OCI-LY1 (cell line): ENCODE data around the gene KNSTRN.

Source experiments
- EZH2 ChIP-seq: fragments of 200-600 bp; sonication (generic), shearing (Covaris generic); IDR thresholded peaks from 2 replicates; pipeline ENCODE4 v1.8.0; 2017; ENCODE audit warnings: borderline replicate concordance, mixed run types, mild to moderate bottlenecking, antibody characterized with exemption, low read length, moderate library complexity, mixed read lengths
- TF ChIP-seq, protein P1 (sequence below): fragments of 200-600 bp; sonication (generic), shearing (Covaris generic); IDR thresholded peaks from 2 replicates; pipeline ENCODE4 v1.5.1; 2017; ENCODE audit warnings: mild to moderate bottlenecking, antibody characterized with exemption, low read length, moderate library complexity, mixed read lengths

GRCh38 chr15:40337597-40337996 lies 44.9 kb upstream of the KNSTRN start:
- TF ChIP-seq, protein P1, sequence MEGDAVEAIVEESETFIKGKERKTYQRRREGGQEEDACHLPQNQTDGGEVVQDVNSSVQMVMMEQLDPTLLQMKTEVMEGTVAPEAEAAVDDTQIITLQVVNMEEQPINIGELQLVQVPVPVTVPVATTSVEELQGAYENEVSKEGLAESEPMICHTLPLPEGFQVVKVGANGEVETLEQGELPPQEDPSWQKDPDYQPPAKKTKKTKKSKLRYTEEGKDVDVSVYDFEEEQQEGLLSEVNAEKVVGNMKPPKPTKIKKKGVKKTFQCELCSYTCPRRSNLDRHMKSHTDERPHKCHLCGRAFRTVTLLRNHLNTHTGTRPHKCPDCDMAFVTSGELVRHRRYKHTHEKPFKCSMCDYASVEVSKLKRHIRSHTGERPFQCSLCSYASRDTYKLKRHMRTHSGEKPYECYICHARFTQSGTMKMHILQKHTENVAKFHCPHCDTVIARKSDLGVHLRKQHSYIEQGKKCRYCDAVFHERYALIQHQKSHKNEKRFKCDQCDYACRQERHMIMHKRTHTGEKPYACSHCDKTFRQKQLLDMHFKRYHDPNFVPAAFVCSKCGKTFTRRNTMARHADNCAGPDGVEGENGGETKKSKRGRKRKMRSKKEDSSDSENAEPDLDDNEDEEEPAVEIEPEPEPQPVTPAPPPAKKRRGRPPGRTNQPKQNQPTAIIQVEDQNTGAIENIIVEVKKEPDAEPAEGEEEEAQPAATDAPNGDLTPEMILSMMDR, result no peak
- TF ChIP-seq EZH2, result no peak
